HepG2 (cell line): ENCODE data around the gene PPP1R13L. TPM values are rescaled to one million over a fixed set of nuclear protein-coding genes. Genes with fewer than 3 reads are reported as not detected.
A peak's percentile ranks its signal among the peaks of the same experiment; 100 is the strongest.

Experiments used
- CEBPB ChIP-seq: IDR thresholded peaks from 2 replicates; pipeline ENCODE4 v1.6.1; 2011; ENCODE audit warnings: low read depth, low read length, improper control_type of control experiment, borderline replicate concordance
- CHD2 ChIP-seq: IDR thresholded peaks from 2 replicates; pipeline ENCODE4 v1.6.1; 2011; ENCODE audit warnings: low read depth, low read length, improper control_type of control experiment
- CREM ChIP-seq, 2 experiments: sonication (generic) in 1 of 2; formaldehyde crosslinking in 1 of 2; IDR thresholded peaks; 2 replicates each; pipeline versions ENCODE4 v1.4.0 to v1.6.1; 2016 to 2020; ENCODE audit warnings: antibody characterized with exemption in 1 of 2, mild to moderate bottlenecking in 1 of 2, missing genetic modification reagents in 1 of 2
- ESRRA ChIP-seq: sonication (generic); formaldehyde crosslinking; IDR thresholded peaks from 2 replicates; pipeline ENCODE4 v1.5.1; 2020; ENCODE audit warnings: mild to moderate bottlenecking, low read depth, missing genetic modification reagents
- KDM6A ChIP-seq: IDR thresholded peaks from 2 replicates; pipeline ENCODE4 v1.6.1; 2016; ENCODE audit warnings: low read depth
- SMAD3 ChIP-seq: sonication (generic); formaldehyde crosslinking; IDR thresholded peaks from 2 replicates; pipeline ENCODE4 v1.4.0; 2020; ENCODE audit warnings: missing genetic modification reagents
- SP5 ChIP-seq: IDR thresholded peaks from 2 replicates; pipeline ENCODE4 v1.6.1; 2016; ENCODE audit warnings: low read depth, borderline replicate concordance
- THAP11 ChIP-seq: IDR thresholded peaks from 2 replicates; pipeline ENCODE4 v1.6.1; 2016; ENCODE audit warnings: missing biosample characterization, missing genetic modification reagents
- ZMYM3 ChIP-seq: sonication (generic); formaldehyde crosslinking; IDR thresholded peaks from 2 replicates; pipeline ENCODE4 v1.5.1; 2020; ENCODE audit warnings: mild to moderate bottlenecking, missing genetic modification reagents
- ZNF292 ChIP-seq: sonication (generic); formaldehyde crosslinking; IDR thresholded peaks from 2 replicates; pipeline ENCODE4 v1.8.1; 2022; ENCODE audit warnings: mild to moderate bottlenecking, low read depth, missing genetic modification reagents, borderline replicate concordance
- ZNF432 ChIP-seq: sonication (generic); formaldehyde crosslinking; IDR thresholded peaks from 2 replicates; pipeline ENCODE4 v1.5.0; 2020; ENCODE audit warnings: missing genetic modification reagents, mild to moderate bottlenecking, borderline replicate concordance
- ZNF619 ChIP-seq: sonication (generic); formaldehyde crosslinking; IDR thresholded peaks from 2 replicates; pipeline ENCODE4 v1.4.0; 2020; ENCODE audit warnings: mild to moderate bottlenecking, missing genetic modification reagents
- polyA plus RNA-seq, 8 experiments: library from polyadenylated mRNA; depleted of rRNA in 3 of 8; stranded (reverse) in 7 of 8; unstranded in 1 of 8; fragments of >200 nt; fragmentation: Illumina TruSeq in 4 of 8; extraction: Trizol in 4 of 8; gene quantifications; 2 replicates each; pipeline versions ENCODE4 v1.2.1 to v1.2.3, GENCODE V29; 2011 to 2016; ENCODE audit warnings: low read depth in 4 of 8, missing spikeins in 1 of 8, mixed read lengths in 1 of 8; ENCODE audit not compliant: insufficient read depth in 1 of 8
- total RNA-seq, 5 experiments: library from RNA; depleted of rRNA; stranded (reverse); fragments of >200 nt; fragmentation: Illumina TruSeq; extraction: Trizol; gene quantifications; 2 replicates each; pipeline ENCODE4 v1.2.3, GENCODE V29; 2016; ENCODE audit warnings: low read depth in 1 of 5
- TF ChIP-seq, protein P1 (sequence below): sonication (generic); formaldehyde crosslinking; IDR thresholded peaks from 2 replicates; pipeline ENCODE4 v1.4.0; 2020; ENCODE audit warnings: missing genetic modification reagents
- TF ChIP-seq, protein P2 (sequence below): IDR thresholded peaks from 2 replicates; pipeline ENCODE4 v1.6.1; 2016
- TF ChIP-seq, protein P3 (sequence below): sonication (generic); formaldehyde crosslinking; IDR thresholded peaks from 2 replicates; pipeline ENCODE4 v1.9.0; 2021; ENCODE audit warnings: missing genetic modification reagents, mild to moderate bottlenecking, borderline replicate concordance
- TF ChIP-seq, protein P4 (sequence below): IDR thresholded peaks from 2 replicates; pipeline ENCODE4 v1.4.0; 2020; ENCODE audit warnings: mild to moderate bottlenecking, missing genetic modification reagents

The PPP1R13L gene
- total and polyA plus RNA-seq, 2 of the 13 experiments (the other 11 are each of a cell fraction or from before 2014, with no cell fraction given): 1.3 to 6.6 TPM

DNA sequence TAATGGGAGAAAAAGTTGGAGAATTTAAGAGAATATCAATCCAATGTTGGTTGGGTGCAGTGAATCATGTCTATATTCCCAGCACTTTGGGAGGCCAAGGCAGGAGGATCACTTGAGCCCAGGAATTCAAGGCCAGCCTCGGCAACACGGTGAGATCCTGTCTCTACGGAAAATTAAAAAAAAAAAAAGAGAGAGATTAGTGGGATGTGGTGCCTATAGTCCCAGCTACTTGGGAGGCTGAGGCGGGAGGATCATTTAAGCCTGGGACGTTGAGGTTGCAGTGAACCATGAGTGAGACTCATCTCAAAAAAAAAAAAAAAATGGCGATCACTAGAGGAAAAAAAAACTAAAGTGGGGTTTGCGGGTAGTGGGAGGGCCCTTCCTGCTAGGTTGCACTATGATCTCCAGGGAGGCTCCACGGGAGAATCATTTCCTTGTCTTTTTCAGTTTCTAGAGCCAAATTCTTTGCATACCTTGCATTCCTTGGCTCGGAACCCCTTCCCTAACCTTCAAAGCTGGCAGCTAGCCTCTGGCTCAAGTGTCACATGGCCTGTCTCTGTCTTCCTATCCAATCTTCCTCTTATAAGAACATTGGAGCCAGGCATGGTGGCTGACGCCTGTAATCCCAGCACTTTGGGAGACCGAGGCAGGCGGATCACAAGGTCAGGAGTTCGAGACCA is 28.7 kb downstream of the PPP1R13L start (continued):
- TF ChIP-seq, protein P1, sequence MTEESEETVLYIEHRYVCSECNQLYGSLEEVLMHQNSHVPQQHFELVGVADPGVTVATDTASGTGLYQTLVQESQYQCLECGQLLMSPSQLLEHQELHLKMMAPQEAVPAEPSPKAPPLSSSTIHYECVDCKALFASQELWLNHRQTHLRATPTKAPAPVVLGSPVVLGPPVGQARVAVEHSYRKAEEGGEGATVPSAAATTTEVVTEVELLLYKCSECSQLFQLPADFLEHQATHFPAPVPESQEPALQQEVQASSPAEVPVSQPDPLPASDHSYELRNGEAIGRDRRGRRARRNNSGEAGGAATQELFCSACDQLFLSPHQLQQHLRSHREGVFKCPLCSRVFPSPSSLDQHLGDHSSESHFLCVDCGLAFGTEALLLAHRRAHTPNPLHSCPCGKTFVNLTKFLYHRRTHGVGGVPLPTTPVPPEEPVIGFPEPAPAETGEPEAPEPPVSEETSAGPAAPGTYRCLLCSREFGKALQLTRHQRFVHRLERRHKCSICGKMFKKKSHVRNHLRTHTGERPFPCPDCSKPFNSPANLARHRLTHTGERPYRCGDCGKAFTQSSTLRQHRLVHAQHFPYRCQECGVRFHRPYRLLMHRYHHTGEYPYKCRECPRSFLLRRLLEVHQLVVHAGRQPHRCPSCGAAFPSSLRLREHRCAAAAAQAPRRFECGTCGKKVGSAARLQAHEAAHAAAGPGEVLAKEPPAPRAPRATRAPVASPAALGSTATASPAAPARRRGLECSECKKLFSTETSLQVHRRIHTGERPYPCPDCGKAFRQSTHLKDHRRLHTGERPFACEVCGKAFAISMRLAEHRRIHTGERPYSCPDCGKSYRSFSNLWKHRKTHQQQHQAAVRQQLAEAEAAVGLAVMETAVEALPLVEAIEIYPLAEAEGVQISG (CRISPR knock-in tag): peak; percentile 26; the same call in 1 of the 2 replicates
- TF ChIP-seq, protein P2, sequence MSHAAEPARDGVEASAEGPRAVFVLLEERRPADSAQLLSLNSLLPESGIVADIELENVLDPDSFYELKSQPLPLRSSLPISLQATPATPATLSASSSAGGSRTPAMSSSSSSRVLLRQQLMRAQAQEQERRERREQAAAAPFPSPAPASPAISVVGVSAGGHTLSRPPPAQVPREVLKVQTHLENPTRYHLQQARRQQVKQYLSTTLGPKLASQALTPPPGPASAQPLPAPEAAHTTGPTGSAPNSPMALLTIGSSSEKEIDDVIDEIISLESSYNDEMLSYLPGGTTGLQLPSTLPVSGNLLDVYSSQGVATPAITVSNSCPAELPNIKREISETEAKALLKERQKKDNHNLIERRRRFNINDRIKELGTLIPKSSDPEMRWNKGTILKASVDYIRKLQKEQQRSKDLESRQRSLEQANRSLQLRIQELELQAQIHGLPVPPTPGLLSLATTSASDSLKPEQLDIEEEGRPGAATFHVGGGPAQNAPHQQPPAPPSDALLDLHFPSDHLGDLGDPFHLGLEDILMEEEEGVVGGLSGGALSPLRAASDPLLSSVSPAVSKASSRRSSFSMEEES (CRISPR knock-in tag): peak; percentile 76; the same call in 1 of the 2 replicates
- TF ChIP-seq ZNF432 (CRISPR knock-in tag) (no peak), ZMYM3 (CRISPR knock-in tag) (peak; percentile 63), CHD2 (no peak), SMAD3 (CRISPR knock-in tag) (peak; percentile 34; the same call in 1 of the 2 replicates), CEBPB (no peak), THAP11 (peak; percentile 55; the same call in 1 of the 2 replicates), SP5 (CRISPR knock-in tag) (0 out of 2 replicates have a peak, but pooled peaks have one; percentile 33), CREM (IDR thresholded peaks at IDR 0.05) (0 out of 2 replicates have a peak, but pooled peaks have one; percentile 27), CREM (CRISPR knock-in tag; IDR thresholded peaks at IDR 0.05) (no peak), KDM6A (CRISPR knock-in tag) (0 out of 2 replicates have a peak, but pooled peaks have one; percentile 43), ZNF619 (CRISPR knock-in tag) (no peak), ZNF292 (CRISPR knock-in tag) (0 out of 2 replicates have a peak, but pooled peaks have one; percentile 32), ESRRA (no peak; the same call in 1 of the 2 replicates)
- TF ChIP-seq, protein P3, sequence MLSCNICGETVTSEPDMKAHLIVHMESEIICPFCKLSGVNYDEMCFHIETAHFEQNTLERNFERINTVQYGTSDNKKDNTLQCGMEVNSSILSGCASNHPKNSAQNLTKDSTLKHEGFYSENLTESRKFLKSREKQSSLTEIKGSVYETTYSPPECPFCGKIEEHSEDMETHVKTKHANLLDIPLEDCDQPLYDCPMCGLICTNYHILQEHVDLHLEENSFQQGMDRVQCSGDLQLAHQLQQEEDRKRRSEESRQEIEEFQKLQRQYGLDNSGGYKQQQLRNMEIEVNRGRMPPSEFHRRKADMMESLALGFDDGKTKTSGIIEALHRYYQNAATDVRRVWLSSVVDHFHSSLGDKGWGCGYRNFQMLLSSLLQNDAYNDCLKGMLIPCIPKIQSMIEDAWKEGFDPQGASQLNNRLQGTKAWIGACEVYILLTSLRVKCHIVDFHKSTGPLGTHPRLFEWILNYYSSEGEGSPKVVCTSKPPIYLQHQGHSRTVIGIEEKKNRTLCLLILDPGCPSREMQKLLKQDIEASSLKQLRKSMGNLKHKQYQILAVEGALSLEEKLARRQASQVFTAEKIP (CRISPR knock-in tag): no peak
- TF ChIP-seq, protein P4, sequence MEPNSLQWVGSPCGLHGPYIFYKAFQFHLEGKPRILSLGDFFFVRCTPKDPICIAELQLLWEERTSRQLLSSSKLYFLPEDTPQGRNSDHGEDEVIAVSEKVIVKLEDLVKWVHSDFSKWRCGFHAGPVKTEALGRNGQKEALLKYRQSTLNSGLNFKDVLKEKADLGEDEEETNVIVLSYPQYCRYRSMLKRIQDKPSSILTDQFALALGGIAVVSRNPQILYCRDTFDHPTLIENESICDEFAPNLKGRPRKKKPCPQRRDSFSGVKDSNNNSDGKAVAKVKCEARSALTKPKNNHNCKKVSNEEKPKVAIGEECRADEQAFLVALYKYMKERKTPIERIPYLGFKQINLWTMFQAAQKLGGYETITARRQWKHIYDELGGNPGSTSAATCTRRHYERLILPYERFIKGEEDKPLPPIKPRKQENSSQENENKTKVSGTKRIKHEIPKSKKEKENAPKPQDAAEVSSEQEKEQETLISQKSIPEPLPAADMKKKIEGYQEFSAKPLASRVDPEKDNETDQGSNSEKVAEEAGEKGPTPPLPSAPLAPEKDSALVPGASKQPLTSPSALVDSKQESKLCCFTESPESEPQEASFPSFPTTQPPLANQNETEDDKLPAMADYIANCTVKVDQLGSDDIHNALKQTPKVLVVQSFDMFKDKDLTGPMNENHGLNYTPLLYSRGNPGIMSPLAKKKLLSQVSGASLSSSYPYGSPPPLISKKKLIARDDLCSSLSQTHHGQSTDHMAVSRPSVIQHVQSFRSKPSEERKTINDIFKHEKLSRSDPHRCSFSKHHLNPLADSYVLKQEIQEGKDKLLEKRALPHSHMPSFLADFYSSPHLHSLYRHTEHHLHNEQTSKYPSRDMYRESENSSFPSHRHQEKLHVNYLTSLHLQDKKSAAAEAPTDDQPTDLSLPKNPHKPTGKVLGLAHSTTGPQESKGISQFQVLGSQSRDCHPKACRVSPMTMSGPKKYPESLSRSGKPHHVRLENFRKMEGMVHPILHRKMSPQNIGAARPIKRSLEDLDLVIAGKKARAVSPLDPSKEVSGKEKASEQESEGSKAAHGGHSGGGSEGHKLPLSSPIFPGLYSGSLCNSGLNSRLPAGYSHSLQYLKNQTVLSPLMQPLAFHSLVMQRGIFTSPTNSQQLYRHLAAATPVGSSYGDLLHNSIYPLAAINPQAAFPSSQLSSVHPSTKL (CRISPR knock-in tag): peak; percentile 55
